A673 (cell line): ENCODE results near the gene GGN. TPM values are rescaled to one million over a fixed set of nuclear protein-coding genes. Genes with fewer than 3 reads are reported as not detected.

Experiments
- BruUV-seq: library from RNA; stranded (reverse); fragments of 400-500 nt; replicated peaks from 2 replicates; lab custom pipeline; 2021; lab: Mats Ljungman, UMichigan
- CTCF ChIA-PET: fragments of 300-600 bp; sonication (Branson Sonifier 250); formaldehyde crosslinking; loops from one replicate; lab custom pipeline; 2022; ENCODE audit warnings: antibody characterized with exemption; lab: Charles Lee
- POLR2A ChIA-PET: fragments of 300-600 bp; sonication (Branson Sonifier 250); formaldehyde crosslinking; loops from one replicate; lab custom pipeline; 2022; ENCODE audit warnings: antibody characterized with exemption; ENCODE audit not compliant: low non-redundant PET; lab: Charles Lee
- DNase-seq: peaks from one replicate; pipeline ENCODE4 v3.0.0-alpha.2; 2015; ENCODE audit warnings: low spot score
- H3K27ac ChIP-seq: fragments of 200-600 bp; sonication (generic); 2 replicates; pipeline ENCODE4 v1.5.1; 2016; ENCODE audit warnings: mixed run types, low read depth, mild to moderate bottlenecking, mixed read lengths, antibody characterized with exemption, low read length; ENCODE audit not compliant: poor library complexity, severe bottlenecking
- H3K27me3 ChIP-seq: fragments of 200-600 bp; sonication (generic); replicated peaks from 2 replicates; pipeline ENCODE4 v1.6.1; 2017; ENCODE audit warnings: mixed run types, low read depth, mild to moderate bottlenecking, mixed read lengths, antibody characterized with exemption, low read length; ENCODE audit not compliant: insufficient read depth, poor library complexity
- H3K36me3 ChIP-seq: fragments of 200-600 bp; sonication (generic); 2 replicates; pipeline ENCODE4 v1.6.1; 2016; ENCODE audit warnings: mixed run types, mild to moderate bottlenecking, mixed read lengths, antibody characterized with exemption, low read length; ENCODE audit not compliant: insufficient read depth, poor library complexity, severe bottlenecking
- H3K4me1 ChIP-seq: fragments of 200-600 bp; sonication (generic); 2 replicates; pipeline ENCODE4 v1.6.1; 2017; ENCODE audit warnings: mixed run types, mild to moderate bottlenecking, mixed read lengths, antibody characterized with exemption, low read length; ENCODE audit not compliant: insufficient read depth, poor library complexity, severe bottlenecking
- H3K4me3 ChIP-seq: fragments of 200-600 bp; sonication (generic); 2 replicates; pipeline ENCODE4 v1.5.1; 2016; ENCODE audit warnings: low read depth, mixed run types, mild to moderate bottlenecking, mixed read lengths, low read length; ENCODE audit not compliant: poor library complexity, severe bottlenecking
- H3K9me3 ChIP-seq: fragments of 200-600 bp; sonication (generic); 2 replicates; pipeline ENCODE4 v1.6.1; 2016; ENCODE audit warnings: mixed run types, low read depth, mild to moderate bottlenecking, mixed read lengths, antibody characterized with exemption, low read length; ENCODE audit not compliant: poor library complexity, severe bottlenecking
- CTCF ChIP-seq: fragments of 300-800, 200-600 bp; sonication (generic); conservative IDR thresholded peaks from 2 replicates; pipeline ENCODE4 v1.5.1; 2017; ENCODE audit warnings: low read depth, mild to moderate bottlenecking, antibody characterized with exemption, low read length, moderate library complexity, mixed read lengths
- EZH2 ChIP-seq: fragments of 200-600 bp; sonication (generic); IDR thresholded peaks from 2 replicates; pipeline ENCODE4 v1.6.1; 2017; ENCODE audit warnings: borderline replicate concordance, low read depth, mild to moderate bottlenecking, mixed read lengths, antibody characterized with exemption, low read length; ENCODE audit not compliant: poor library complexity, severe bottlenecking
- intact Hi-C: fragments of 100-400 bp; cut with micrococcal nuclease; formaldehyde crosslinking; loops from one replicate; pipeline ENCODE4 v1.10.0; 2022; ENCODE audit not compliant: unreplicated experiment
- total RNA-seq: library from RNA; stranded (reverse); gene quantifications from 2 replicates; pipeline ENCODE4 v1.2.3, GENCODE V29; 2021

The GGN gene
- total RNA-seq, 1 experiment from 2014 or later = 1.3 TPM

DNA sequence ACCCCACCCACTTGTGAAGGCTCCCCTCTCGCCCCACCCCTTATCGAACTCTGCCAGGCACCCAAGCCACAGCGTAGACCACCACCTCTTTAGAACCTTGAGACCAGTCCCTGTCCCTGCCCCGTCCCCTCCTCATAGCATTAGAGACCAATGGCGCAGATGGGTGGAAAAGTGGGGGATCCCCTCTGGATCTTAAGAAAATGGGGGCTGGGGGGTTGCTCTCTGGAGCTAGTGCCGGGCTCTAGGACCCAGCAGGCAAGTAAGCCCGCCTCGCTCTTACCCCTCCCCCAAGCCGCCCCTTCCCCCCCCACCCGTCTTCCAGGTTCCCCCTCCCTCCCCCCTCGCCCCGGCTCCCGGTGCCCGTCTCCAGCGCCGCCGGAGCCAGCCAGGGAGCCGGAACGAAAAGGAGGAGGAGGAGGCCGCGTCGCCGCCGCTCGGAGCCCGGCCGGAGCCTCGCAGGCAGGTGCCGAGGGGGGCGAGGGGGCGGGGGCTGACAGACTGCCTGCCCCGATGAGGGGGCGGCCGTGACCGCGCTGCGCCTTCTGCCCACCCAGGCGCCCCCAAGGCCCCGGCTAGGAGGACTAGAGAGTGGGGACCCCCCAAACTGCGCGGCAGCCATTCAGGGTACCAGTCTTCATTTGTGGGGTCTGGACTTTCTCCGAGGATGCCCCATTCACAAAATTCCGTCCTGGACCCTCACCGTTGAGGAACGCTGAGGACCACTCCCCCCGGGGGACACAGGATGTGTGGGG lies 691 bp upstream of the GGN start, which contains the start of gene SPRED3:
SPRED3 (plus strand) TSS at position 349 of the 752 bp plus-strand sequence. CDS start 1,606 bp downstream, outside the sequence.
- no peak for TF ChIP-seq CTCF
- no peak for TF ChIP-seq EZH2
- Histone ChIP-seq H3K9me3 (no peaks in the 10 kb centered on the region), H3K4me3 (peak within 1 kb of the TSS; percentile 80), H3K36me3 (peaks cover 12% of the 10 kb centered on the region), H3K27me3 (no peaks in the 10 kb centered on the region), H3K27ac (peak within 1 kb of the TSS; percentile 77), H3K4me1 (peaks cover 6% of the 10 kb centered on the region)
- no TSS peak for BruUV-seq
- intact Hi-C loops = no loop called here
- no peak for DNase-seq
- CTCF ChIA-PET = interaction anchor here (1.7 kb wide), 1 partner anchor 14 kb away, joined by 14 read pairs; the partner anchor contains the start of gene FAM98C
- POLR2A ChIA-PET = interaction anchor here (0.6 kb wide), 3 partner anchors 12 to 431 kb away, joined by 3 to 20 read pairs (median 3); no protein-coding TSS in a partner anchor

DNA sequence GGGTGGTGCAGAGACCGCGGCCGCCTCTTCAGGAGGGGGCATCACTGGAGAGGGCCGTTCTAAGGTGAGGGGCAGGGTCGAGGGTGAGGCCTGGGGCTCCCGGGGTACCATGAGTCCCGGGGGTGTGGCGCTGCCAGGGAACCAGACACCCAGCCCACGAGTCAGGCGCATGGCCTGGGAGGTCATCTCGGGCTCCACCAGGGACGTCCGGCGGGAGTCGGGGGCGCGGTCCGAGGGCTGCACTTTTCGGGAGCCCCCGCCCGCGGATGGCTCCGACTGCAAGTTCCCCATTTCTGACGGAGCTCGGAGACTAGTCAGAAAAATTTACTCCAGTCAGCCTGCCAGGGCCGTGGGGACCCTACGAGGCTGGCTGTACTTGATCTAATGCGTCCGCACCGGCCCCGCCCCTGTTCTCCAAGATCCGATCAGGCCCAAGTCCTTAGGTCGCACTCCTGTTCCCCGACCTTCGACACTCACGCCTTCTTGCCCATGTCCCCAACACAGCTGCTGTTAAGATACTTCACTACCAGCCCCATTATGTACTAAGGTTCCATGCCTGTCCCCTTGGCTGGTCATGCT lies 774 bp downstream of the GGN start:
- peak overlapping the region; percentile 80 for H3K4me3 ChIP-seq
- H3K4me1 ChIP-seq = peaks cover 6% of the 10 kb centered on the region
- no peak for DNase-seq
- TF ChIP-seq CTCF (no peak), EZH2 (no peak)
- no peaks in the 10 kb centered on the region for H3K27me3 ChIP-seq
- BruUV-seq = no TSS peak
- intact Hi-C loops = no loop called here
- H3K36me3 ChIP-seq = peaks cover 26% of the 10 kb centered on the region
- peak overlapping the region; percentile 76 for H3K27ac ChIP-seq
- ChIA-PET POLR2A (no interaction called here), CTCF (interaction anchor here (1.1 to 1.7 kb wide), 2 partner anchors 13 to 16 kb away, joined by 6 to 14 read pairs; partner anchors contain the start of genes FAM98C and PSMD8)
- H3K9me3 ChIP-seq = no peaks in the 10 kb centered on the region

DNA sequence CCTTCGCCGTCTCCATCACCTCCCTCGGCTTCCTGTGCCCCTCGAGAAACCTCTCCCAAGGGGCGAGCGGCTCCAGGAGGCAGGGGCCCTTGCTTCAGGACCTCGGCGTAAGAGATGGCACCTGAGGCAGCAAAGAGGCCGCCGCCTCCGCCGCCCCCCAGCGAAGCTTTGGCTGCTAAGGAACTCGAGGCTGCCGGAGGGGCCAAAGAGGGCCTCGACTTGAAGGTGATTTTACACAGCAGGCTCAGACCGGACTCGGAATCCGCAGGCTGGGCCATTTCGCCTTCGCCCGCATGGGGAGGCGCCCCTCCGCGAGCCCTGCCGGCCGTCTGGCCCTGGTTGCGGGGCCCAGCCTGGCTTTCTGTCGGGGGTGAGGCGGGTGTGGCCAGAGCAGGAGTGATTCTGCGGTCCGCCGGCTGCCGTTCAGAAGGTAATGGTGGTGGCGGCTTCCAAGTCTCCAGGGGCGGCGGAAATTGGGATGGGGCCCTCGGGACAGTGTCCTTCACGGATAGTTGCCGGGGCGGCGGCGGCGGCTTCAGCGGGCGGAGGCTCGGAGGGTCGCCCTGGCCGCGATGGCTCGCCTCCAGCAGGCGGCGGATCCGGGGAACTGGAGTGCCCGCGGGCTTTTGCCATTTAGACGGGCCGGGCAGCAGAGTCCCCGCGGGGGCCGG lies 1.4 kb downstream of the GGN start:
- no TSS peak for BruUV-seq
- Histone ChIP-seq H3K9me3 (no peaks in the 10 kb centered on the region), H3K4me1 (peaks cover 6% of the 10 kb centered on the region), H3K4me3 (no peak overlapping the region), H3K36me3 (peaks cover 32% of the 10 kb centered on the region), H3K27me3 (no peaks in the 10 kb centered on the region), H3K27ac (no peak overlapping the region)
- TF ChIP-seq CTCF = no peak
- no peak for TF ChIP-seq EZH2
- POLR2A ChIA-PET = no interaction called here
- intact Hi-C loops = no loop called here
- CTCF ChIA-PET = no interaction called here
- no peak for DNase-seq
